PC-9 (cell line): ENCODE measurements around the gene JAK1. TPM values are rescaled to one million over a fixed set of nuclear protein-coding genes. Genes with fewer than 3 reads are reported as not detected.
A peak's percentile ranks its signal among the peaks of the same experiment; 100 is the strongest.

Source experiments
- BruUV-seq: library from RNA; stranded (reverse); fragments of 400-500 nt; replicated peaks from 2 replicates; lab custom pipeline; 2021; lab: Mats Ljungman, UMichigan
- CTCF ChIA-PET: fragments of 300-600 bp; sonication (Branson Sonifier 250); formaldehyde crosslinking; loops from one replicate; lab custom pipeline; 2022; ENCODE audit warnings: antibody characterized with exemption; lab: Charles Lee
- POLR2A ChIA-PET: fragments of 300-600 bp; sonication (Branson Sonifier 250); formaldehyde crosslinking; loops from one replicate; lab custom pipeline; 2022; ENCODE audit warnings: antibody characterized with exemption; ENCODE audit not compliant: unreplicated experiment; lab: Charles Lee
- DNase-seq, 2 experiments: peaks; one replicate each; pipeline versions ENCODE4 v3.0.0 to v3.0.0-alpha.2; 2015 to 2022; ENCODE audit warnings: mixed read lengths in 1 of 2
- H2AFZ ChIP-seq: fragments of 200-600 bp; sonication (generic); 2 replicates; pipeline ENCODE4 v1.8.1; 2017; ENCODE audit warnings: antibody characterized with exemption
- H3F3A ChIP-seq: fragments of 200-600 bp; sonication (generic); 2 replicates; pipeline ENCODE4 v1.8.1; 2017; ENCODE audit warnings: antibody characterized with exemption, mild to moderate bottlenecking, low read depth; ENCODE audit not compliant: insufficient read depth
- H3K27ac ChIP-seq: fragments of 200-600 bp; sonication (generic); 2 replicates; pipeline ENCODE4 v1.6.1; 2016; ENCODE audit warnings: mixed run types
- H3K27me3 ChIP-seq: fragments of 200-600 bp; sonication (generic); 2 replicates; pipeline ENCODE4 v1.6.1; 2016; ENCODE audit warnings: low read depth, mixed run types; ENCODE audit not compliant: insufficient read depth
- H3K36me3 ChIP-seq: fragments of 200-600 bp; sonication (generic); 2 replicates; pipeline ENCODE4 v1.6.1; 2016; ENCODE audit warnings: low read depth, mixed run types
- H3K4me1 ChIP-seq: fragments of 200-600 bp; sonication (generic); replicated peaks from 2 replicates; pipeline ENCODE4 v1.6.1; 2016; ENCODE audit warnings: mixed run types; ENCODE audit not compliant: insufficient read depth
- H3K4me2 ChIP-seq: fragments of 200-600 bp; sonication (generic); 2 replicates; pipeline ENCODE4 v1.6.1; 2017; ENCODE audit warnings: mixed run types
- H3K4me3 ChIP-seq: fragments of 200-600 bp; sonication (generic); 2 replicates; pipeline ENCODE4 v1.6.1; 2016; ENCODE audit warnings: mixed run types
- H3K79me2 ChIP-seq: fragments of 200-600 bp; sonication (generic); 2 replicates; pipeline ENCODE4 v1.6.1; 2017; ENCODE audit warnings: low read depth, mixed run types
- H3K9me2 ChIP-seq: fragments of 200-600 bp; sonication (generic); 2 replicates; pipeline ENCODE4 v1.8.1; 2017; ENCODE audit warnings: mild to moderate bottlenecking; ENCODE audit not compliant: insufficient read depth
- H3K9me3 ChIP-seq: fragments of 200-600 bp; sonication (generic); 2 replicates; pipeline ENCODE4 v1.8.1; 2016; ENCODE audit warnings: low read depth; ENCODE audit not compliant: insufficient read depth
- H4K20me1 ChIP-seq: fragments of 200-600 bp; sonication (generic); 2 replicates; pipeline ENCODE4 v1.8.1; 2017; ENCODE audit not compliant: insufficient read depth
- CTCF ChIP-seq: fragments of 200-600 bp; sonication (generic); conservative IDR thresholded peaks from 2 replicates; pipeline ENCODE4 v1.6.1; 2017; ENCODE audit warnings: mixed run types, antibody characterized with exemption, mild to moderate bottlenecking, moderate library complexity
- EZH2 ChIP-seq: fragments of 200-600 bp; sonication (generic); IDR thresholded peaks from 2 replicates; pipeline ENCODE4 v1.8.0; 2017; ENCODE audit warnings: antibody characterized with exemption, low read depth
- intact Hi-C: fragments of 100-400 bp; cut with micrococcal nuclease; formaldehyde crosslinking; loops from one replicate; pipeline ENCODE4 v1.10.0; 2022; ENCODE audit not compliant: unreplicated experiment
- total RNA-seq: library from RNA; stranded (reverse); gene quantifications from 2 replicates; pipeline ENCODE4 v1.2.3, GENCODE V29; 2021

JAK1 gene
- total RNA-seq, 1 experiment from 2014 or later, result 88.5 TPM

- Histone ChIP-seq H3K36me3 (no peaks in the 10 kb centered on the region), H3K4me1 (peaks cover 19% of the 10 kb centered on the region), H3K9me3 (no peaks in the 10 kb centered on the region), H3K27me3 (no peaks in the 10 kb centered on the region), H3F3A (no peaks in the 10 kb centered on the region), H3K4me2 (peak overlapping the region; percentile 85), H2AFZ (no peak overlapping the region), H4K20me1 (peaks cover 12% of the 10 kb centered on the region), H3K4me3 (no peak overlapping the region), H3K9me2 (no peaks in the 10 kb centered on the region), H3K27ac (no peak overlapping the region), H3K79me2 (peaks cover 34% of the 10 kb centered on the region)
- ChIA-PET POLR2A (interaction anchor here (0.6 to 0.9 kb wide), 2 partner anchors 69 kb away, joined by 3 to 7 read pairs; no protein-coding TSS in a partner anchor), CTCF (interaction anchor here (0.5 to 1.0 kb wide), 2 partner anchors 106 to 142 kb away, joined by 5 to 6 read pairs; no protein-coding TSS in a partner anchor)
- intact Hi-C loops, result loop anchor here (2.0 to 10.0 kb wide), 3 partner anchors 51 to 207 kb away; no protein-coding TSS in a partner anchor
- DNase-seq, result no peak
- BruUV-seq, result no TSS peak
- TF ChIP-seq EZH2, result no peak
- TF ChIP-seq CTCF, result no peak
Measured at GRCh38 chr1:64967381-64967780, 1.0 kb upstream of the JAK1 start.

- BruUV-seq, result TSS peak; percentile 34
- H3K4me1 ChIP-seq, result peaks cover 19% of the 10 kb centered on the region
Measured at GRCh38 chr1:64965366-64966157, 787 bp downstream of the JAK1 start.

More at GRCh38 chr1:64965366-64966157, 787 bp downstream of the JAK1 start:
- TF ChIP-seq CTCF (no peak), EZH2 (no peak)
- Histone ChIP-seq H3K27me3 (no peaks in the 10 kb centered on the region), H3K79me2 (peaks cover 52% of the 10 kb centered on the region), H3K4me2 (peak overlapping the region; percentile 98), H3K9me3 (no peaks in the 10 kb centered on the region), H2AFZ (peak overlapping the region; percentile 71; the same call in 1 of the 2 replicates), H3K4me3 (peak overlapping the region; percentile 100), H3F3A (no peaks in the 10 kb centered on the region), H3K9me2 (no peaks in the 10 kb centered on the region), H4K20me1 (peaks cover 15% of the 10 kb centered on the region), H3K27ac (peak overlapping the region; percentile 73), H3K36me3 (no peaks in the 10 kb centered on the region)
- ChIA-PET POLR2A (interaction anchor here (0.5 to 0.6 kb wide), 3 partner anchors 39 to 208 kb away, joined by 3 to 6 read pairs (median 3); no protein-coding TSS in a partner anchor), CTCF (interaction anchor here (0.6 kb wide), 1 partner anchor 694 kb away, joined by 8 read pairs; no protein-coding TSS in a partner anchor)
- intact Hi-C loops, result loop anchor here (1.0 to 10.0 kb wide), 5 partner anchors 17 to 209 kb away; no protein-coding TSS in a partner anchor
- peak in 1 of 2 experiments; percentile 16 for DNase-seq
